Inferior parietal cortex (tissue), 1 donor: ENCODE measurements around the gene CORO1C.
"Not testable (repeated sequence)": the region's sequence is repeated elsewhere in the genome, so short reads cannot be mapped to it uniquely, and the experiment has no call there.

Source experiments
- DNase-seq: peaks from one replicate; pipeline ENCODE4 v3.0.0-alpha.2; 2016; ENCODE audit errors: extremely low spot score

The CORO1C gene

DNA sequence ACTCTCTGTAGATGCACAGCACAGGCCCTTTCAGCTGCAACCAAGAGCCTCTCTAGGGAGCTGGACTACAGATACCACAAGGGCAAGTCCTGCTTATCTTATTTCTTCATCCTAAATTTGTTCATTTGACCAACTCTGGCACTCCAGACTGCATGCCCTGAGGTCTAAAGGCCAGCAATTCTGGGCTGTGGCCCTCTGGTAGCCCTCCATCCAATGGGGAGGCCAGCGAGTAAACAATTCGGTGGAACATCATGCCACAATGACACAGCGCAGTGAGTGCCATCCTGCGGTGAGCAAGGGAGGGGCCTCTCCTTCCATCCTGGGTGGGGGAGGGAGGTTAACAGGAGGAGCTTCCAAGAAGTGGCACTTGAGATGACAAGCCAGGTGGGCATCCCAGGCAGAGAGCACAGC, 97.0 kb downstream of the CORO1C start:
- no peak for DNase-seq

DNA sequence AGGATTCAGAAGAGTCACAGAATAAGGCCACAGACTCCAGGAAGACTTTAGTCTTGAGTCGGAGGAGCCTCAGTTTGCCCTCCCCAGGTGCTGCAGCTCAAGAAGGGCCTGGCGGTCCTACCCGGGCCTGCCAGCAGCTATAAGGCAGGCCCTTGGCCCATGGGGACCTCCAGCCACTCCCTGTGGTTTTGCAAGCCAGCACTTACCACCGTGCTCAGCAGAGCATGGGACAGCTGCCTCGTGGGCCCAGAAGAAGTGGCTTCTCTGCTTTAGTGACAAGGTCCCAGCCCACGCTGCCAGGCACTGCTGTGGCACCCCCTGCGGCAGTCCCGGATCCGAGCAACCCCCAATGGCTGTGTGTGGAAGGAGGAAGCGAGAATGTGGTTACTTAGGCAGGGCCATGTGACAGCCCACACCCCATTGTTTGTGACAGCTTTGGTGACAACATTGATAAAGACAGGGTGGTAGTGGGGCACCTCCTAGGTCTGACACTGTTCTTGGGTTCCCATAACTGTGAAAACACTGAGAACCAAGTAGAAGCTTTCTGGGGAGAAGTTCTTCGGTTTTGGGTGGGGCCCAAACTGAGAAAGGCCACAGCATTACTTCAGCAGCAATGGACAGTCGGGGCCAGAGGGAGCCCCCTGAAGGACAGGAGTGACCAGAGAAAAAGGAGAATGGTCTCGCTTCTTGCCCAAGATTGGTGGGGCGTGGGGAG, 97.6 kb downstream of the CORO1C start, which contains the start of gene SELPLG:
Gene SELPLG, minus strand, starts transcription at position 361 of the 715 bp plus-strand sequence. CDS start 9,587 bp downstream, outside the sequence.
- no peak for DNase-seq

DNA sequence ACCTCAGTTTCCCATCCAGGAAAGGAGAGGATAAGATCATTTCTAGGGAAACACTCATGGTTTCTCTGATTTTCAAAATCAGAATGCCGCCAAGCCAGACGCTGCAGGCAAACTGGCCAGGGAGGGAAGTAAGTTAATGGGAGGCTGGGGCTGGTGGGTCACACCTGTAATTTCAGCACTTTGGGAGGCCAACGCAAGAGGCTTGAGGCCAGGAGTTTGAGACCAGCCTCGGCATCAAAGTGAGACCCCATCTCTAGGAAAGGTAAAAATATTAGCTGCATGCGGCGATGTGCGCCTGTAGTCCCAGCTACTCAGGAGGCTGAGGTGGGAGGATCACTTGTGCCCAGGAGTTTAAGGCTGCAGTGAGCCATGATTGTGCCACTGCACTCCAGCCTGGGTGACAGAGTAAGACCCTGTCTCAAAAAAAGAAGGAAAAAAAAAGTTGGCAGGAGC, 98.2 kb downstream of the CORO1C start:
- no peak for DNase-seq

GRCh38 chr12:108631261-108631660, 100.1 kb downstream of the CORO1C start:
- DNase-seq = not testable (repeated sequence)

GRCh38 chr12:108630481-108631207, 100.7 kb downstream of the CORO1C start:
- no peak for DNase-seq

DNA sequence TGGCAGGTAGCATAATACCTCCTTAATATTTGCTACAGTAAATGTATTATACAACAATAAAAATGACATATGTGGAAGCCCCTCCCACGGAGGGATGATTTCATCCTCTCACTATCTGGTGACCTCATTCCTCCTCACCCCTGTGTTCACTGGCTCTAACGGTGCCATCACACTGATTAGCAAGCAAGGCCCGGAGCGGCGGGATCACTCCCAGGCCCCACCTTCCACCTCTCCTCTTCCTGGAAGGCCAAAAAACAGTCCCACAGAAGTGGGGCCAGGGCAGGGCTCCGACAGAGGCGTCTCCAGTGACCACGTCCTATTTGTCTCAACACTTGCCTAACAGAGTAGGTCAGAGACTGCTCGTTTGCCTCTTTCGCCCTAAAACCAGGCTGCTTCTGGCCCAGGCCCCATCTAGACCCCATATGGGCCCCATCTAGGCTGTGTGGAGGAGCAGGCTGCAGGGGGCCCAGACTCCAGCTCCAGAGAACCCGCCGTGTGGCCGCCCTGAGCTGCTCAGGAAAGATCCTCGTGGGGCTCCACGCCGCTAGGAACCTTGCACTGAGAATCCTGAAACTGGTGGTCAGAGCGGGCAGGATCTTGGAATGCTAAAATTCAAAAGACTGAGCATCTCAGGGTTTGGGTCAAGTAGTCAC, 101.4 kb downstream of the CORO1C start:
- DNase-seq = no peak

GRCh38 chr12:108629151-108629550, 102.2 kb downstream of the CORO1C start:
- DNase-seq = no peak

DNA sequence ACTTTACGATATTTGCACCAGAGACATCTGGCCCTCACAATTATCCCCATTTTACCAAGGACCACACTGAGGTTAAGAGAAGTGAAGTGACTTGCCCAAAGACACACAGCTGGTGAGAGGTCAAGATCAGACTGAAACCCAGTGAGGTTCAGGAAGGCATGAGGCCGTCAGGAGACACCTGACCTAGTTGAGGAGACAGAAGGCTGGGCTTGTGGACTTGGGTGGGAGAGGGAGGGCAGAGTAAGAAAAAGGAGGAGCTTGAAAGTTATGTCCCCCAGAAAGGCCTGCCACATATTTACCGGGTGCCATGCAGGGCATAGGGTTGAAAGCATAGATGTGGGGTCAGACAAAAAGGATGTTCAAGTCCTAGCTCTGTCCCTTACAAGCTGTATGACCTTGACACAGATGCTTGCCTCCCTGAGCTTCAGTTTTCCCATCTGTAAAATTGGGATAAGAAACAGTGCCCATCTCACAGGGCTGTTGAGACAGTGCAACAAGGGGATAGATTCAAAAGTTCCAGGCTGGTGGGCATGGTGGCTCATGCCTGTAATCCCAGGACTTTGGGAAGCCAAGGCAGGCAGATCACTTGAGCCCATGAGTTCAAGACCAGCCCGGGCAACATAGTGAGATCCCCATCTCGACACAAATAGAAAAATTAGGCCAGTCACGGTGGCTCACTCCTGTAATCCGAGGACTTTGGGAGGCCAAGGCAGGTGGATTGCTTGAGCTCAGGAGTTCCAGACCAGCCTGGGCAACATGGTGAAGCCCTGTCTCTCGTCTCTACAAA, 104.0 kb downstream of the CORO1C start:
- no peak for DNase-seq

DNA sequence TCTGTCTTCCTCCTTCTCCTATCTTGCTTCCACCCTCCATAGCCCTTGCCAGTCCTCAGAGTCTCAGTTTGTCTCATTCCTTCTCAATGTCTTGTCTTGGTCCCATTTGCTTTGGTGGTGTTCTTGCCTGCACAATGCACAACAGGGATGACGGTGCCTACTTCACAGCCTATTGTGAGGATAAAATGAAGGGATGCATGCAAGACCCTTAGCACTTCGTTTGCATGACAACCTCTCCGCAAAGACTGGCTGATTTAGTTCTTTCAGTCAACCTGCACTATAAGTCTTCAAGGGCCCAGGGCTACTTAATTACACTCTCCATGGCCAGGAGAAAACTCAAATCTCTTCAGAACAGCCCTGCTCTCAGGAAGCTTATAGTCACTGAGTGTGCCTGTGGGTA, 106.1 kb downstream of the CORO1C start:
- no peak for DNase-seq

DNA sequence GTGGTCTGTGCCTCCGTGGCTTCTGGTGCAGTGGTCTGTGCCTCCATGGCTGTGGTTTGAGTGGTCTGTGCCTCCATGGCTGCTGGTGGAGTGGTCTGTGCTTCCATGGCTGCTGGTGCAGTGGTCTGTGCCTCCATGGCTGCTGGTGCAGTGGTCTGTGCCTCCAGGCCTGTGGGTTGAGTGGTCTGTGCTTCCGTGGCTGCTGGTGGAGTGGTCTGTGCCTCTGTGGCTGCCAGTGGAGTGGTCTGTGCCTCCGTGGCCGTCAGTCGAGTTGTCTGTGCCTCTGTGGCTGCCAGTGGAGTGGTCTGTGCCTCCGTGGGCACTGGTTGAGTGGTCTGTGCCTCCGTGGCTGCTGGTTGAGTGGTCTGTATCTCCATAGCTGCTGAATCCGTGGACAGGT, 107.7 kb downstream of the CORO1C start:
- DNase-seq = no peak

GRCh38 chr12:108622921-108623514, 108.3 kb downstream of the CORO1C start:
- no peak for DNase-seq

DNA sequence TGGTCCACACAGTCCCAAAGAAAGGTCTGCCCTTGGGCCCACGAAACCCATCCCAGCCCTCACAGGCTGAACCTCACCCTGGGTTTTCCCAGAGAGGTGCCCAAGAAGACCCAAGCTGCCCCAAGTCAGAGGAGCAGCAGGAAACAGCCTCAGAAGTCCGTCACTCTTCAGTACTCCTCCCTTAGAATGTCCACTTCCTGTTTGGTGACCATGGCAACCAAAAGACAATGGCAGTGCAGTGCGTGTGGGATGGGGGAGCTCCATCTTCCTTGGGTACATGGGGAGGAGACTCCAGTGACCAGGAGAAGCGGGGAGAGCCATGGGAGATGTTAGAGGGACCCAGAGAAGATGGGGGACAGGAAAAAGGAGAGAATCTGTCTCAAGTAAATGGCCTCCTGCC, 108.9 kb downstream of the CORO1C start:
- DNase-seq = no peak

GRCh38 chr12:108621161-108621560, 110.2 kb downstream of the CORO1C start:
- DNase-seq = no peak

DNA sequence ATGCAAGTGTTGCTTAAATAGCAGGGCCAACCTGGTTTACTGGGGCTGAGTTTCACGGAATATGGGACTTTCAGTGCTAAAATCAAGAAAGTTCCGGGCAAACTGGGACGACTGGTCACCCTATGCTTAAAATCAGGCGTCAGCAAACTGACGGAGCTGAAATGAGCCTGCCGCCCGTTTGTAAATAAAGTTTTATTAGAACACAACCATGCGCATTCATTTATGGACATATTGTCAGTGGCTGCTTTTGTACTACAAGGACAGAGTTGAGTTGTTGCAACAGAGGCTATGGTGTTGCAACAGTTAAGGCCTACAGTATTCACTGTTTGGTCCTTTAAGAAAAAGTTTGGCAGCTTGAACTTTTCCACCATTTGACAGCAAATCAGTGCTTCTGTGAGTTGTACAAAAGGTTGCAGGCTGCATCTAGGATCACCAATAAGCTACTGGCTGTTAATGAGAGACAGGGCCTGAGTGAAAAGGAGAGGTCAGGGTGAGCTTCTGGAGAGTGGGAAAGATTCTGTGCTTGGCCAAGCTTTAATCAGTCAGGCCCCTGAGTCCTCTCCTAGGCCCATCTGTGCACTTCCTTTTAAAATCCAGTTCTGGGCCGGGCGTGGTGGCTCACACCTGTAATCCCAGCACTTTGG, 111.0 kb downstream of the CORO1C start:
- DNase-seq = no peak

- DNase-seq = no peak
Measured at GRCh38 chr12:108619369-108620160, 111.8 kb downstream of the CORO1C start.

- not testable (repeated sequence) for DNase-seq
Measured at GRCh38 chr12:108618953-108619274, 112.4 kb downstream of the CORO1C start.

GRCh38 chr12:108618079-108618952, 113.0 kb downstream of the CORO1C start:
- DNase-seq = peak; percentile 84

GRCh38 chr12:108616941-108617858, 114.1 kb downstream of the CORO1C start:
- DNase-seq = no peak
